GM18517 (cell line): ENCODE results near the gene MYBPC2.

Experiments used
- ATAC-seq: cut with Tn5 transposase; IDR thresholded peaks from one replicate; pipeline ENCODE4 v1.9.1; 2021; ENCODE audit warnings: mild to moderate bottlenecking, moderate library complexity; ENCODE audit not compliant: unreplicated experiment

MYBPC2 gene

DNA sequence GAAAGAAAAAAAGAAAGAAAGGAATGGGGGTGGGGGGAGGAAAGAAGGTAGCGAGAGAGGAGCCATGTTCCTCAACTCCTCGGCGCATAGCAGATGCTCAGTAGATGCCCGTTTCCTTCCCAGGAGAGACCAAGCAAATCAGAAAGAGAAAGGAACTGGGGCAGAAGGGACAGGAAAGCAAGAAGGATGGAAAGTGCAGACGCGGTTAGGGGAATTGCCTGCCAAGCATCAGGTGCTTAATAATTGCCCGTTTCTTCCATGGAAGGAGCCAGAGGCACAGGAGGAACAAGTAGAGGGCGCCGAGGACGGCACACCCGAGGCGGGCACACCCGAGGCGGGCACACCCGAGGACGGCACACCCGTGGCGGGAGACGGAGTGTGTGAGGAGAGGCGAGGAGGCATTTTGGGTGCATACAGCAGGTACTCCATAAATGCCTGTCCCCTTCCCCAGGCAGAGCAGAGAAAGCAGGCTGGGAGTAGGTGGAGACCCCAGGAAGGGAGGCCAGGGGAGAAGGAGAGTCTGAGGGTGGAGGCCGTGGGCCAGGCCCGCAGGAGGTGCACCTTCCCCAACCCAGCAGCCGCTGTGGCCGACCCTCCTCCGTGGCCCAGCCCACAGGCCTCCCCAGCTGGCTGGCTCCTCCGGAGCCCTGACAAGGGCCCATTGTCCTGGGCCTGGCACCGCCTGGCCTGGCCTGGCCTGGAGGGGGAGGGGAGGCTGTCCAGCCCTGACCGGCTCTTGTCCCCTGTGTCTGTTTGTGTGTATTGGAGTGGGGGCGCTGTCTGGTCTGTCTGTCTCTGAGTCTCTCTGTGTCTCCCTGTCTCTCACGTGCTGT, 63.7 kb downstream of the MYBPC2 start:
- no peak for ATAC-seq

- ATAC-seq, result no peak
Observed at GRCh38 chr19:50497022-50497405, 64.3 kb downstream of the MYBPC2 start.

DNA sequence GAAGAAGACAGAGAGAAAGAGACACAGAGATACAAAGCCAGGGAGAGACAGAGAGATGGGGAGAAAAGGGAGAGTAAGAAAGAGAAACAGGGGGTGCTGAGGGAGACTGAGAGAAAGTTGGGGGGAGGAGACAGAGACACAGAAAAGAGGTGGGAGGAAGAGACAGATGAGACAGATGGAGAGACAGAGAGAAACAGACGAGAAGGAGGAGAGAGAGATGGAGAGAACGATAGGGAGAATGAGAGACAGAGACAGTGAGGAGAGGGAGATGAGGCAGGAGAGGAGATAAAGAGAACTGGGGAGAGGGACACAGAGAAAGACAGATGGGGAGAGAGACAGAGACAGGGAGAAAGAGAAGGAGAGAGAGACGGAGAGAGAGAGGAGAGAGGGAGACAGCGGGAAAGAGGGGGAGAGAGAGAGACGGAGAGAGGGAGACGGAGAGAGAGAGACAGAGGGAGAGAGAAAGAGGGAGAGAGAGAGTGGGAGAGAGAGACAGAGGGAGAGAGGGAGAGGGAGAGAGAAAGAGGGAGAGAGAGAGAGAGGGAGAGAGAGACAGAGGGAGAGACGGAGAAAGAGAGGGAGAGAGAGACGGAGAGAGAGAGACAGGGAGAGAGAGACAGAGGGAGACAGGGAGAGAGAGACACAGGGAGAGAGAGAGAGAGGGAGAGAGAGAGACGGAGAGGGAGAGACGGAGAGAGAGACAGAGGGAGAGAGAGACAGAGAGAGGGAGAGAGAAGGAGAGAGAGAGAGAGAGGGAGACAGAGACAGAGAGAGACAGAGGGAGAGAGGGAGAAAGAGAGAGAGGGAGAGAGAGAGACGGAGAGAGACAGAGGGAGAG, 65.7 kb downstream of the MYBPC2 start:
- no peak for ATAC-seq

GRCh38 chr19:50500060-50500752, 67.5 kb downstream of the MYBPC2 start:
- no peak for ATAC-seq

DNA sequence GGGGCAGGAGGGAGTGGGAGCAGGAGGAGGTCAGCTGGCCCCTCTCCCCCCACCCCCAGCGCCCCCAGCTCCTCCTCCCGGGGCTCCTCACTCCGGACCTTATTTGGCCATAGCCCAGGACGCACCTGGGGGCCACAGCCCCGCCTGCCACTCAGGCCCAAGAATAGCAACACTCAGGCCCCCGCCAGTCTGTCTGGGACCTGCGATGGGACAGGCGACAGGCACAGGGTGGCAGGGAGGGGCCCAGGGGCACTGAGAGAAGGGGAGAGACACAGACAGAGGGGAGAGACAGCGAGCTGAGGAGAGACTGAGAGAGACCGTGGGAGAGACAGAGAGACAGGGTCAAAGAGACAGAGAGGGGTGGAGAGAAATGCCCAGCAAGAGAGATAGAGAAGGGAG, 68.1 kb downstream of the MYBPC2 start:
- no peak for ATAC-seq

DNA sequence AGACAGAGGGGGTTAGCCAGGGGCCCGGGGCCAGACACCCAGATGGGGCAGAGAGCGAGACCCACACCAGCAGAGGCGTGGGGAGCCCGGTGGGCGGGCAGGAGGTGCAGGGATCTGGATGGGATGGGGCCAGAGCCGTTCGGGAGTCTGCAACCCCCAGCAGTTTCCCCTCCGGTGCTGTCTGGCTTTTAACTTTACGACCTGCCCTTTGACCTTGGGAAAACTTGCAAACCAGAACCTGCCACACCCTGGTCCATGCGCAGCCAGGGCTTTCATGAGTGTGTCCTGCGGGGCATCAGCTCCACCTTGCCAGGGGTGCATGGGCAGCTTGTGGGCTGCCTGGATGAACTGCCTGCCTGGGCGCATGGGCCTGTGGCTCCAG, 68.5 kb downstream of the MYBPC2 start:
- no peak for ATAC-seq

- ATAC-seq, result no peak
Observed at GRCh38 chr19:50501568-50502475, 69.1 kb downstream of the MYBPC2 start.

DNA sequence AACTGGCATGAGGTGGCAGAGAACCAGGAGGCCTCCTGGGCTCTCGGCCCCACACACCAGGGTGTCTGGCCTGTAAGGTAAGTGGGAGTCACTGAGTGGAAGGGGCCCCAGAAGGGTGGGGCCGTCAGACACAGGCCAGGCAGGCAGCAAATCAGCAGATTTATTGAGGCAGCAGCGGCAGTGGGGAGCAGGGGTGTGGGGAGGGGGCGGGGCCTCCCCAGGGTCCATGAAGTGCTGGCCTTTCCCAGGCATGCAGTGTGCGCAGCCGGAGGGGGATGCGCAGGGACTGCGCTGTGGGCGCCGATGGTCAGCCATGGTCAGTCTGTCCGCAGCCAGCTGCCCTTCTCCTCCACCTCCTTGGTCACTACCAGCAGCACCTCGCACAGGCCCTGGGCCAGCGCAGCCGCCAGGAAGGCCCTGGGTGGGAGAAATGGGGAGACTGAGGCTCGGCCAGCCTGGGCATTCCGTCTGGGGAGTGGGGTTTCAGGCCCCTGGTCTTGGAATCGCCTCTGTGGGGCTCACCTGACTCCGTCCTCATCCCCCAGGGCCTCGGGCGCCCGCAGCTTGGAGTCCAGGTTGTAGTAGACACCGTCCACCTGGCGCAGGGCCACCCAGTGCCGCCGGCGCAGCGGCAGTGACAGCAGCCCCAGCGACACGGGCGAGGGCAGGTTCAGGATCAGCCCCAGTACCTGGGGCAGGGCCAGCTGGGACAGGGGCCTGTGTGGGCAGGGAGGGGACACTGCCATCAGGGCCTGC, 73.3 kb downstream of the MYBPC2 start:
- ATAC-seq, result no peak

DNA sequence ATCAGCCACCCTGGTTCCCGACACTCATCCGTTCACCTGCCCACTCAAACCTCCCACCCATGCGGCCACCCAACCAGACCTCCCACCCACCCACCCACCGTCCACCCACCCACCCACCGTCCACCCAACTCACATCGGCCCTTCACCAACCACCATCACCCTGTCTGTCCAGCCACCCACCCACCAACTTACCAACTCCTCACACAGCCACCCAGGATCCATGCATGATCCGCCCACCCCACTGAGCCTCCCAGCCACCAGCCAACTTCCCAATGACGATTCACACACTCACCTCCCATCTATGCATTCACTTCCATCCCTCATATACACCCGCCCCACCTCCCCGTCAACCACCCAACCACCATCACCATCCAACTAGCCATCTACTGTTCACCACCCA, 74.0 kb downstream of the MYBPC2 start:
- ATAC-seq, result no peak

- ATAC-seq, result no peak
Observed at GRCh38 chr19:50507376-50507775, 74.7 kb downstream of the MYBPC2 start.

DNA sequence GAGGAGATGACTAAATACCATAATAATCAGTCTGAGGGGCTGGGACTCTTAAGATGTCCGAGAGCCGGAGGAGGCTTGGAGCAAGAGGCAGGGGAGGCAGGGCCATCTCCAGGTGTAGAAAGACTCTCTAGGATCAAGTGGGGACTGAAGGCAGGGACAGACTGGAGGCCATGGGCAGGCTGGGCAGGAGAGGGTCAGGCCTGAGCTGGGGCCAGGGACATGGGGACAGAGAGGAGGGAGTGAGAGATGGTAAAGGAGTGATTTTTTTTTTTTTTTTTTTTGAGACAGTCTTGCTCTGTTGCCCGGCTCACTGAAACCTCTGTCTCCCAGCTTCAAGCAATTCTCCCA, 76.1 kb downstream of the MYBPC2 start:
- no peak for ATAC-seq

GRCh38 chr19:50509366-50509765, 76.7 kb downstream of the MYBPC2 start:
- no peak for ATAC-seq

DNA sequence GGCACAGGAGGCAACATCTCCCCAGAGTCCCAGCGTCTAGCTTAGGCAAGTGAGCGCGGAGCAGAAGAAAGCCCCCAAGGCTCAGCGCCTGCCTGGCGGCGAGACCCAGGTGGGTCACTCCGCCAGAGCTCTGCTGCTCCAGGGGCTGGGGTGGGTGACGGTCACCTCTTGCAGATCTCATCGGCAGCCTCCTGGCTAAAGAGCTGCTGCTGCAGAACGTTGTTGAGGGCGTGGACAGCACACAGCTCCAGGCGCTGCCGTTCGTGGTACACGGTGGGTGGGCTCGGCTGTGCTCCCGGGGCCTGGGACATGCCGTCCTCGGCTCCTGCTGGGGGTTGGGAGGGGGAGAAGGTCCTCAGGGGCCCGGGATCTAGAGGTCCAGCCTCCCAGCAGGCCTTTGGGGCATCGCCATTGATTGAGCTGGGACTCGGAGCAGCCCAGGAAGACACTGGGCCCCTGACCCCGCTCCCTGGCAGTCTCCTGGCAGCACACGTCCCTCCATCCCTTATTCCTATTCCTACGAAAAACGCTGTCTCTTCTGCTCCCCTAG, 77.5 kb downstream of the MYBPC2 start:
- ATAC-seq, result no peak

DNA sequence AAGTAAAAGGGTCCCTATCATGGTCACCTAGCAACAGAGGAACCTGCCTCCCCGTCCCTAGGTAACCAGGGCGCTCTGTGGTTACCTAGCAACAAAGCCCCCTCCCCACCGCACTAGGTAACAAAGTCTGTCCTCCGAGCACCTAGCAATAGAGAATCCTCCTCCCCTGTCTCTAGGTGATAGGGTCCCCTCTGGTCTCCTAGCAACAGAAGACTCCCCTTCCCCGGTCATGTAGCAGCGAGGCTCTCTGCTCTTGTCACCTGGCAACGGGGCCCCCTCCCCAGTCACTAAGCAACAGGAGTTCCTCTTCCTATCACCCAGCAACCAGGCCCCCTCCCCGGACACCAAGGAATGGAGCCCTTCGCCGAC, 78.0 kb downstream of the MYBPC2 start:
- no peak for ATAC-seq

GRCh38 chr19:50511069-50511822, 78.6 kb downstream of the MYBPC2 start, which contains the start of gene JOSD2:
Gene JOSD2 (minus strand): TSS chr19:50511191. CDS start chr19:50510431, 760 bp downstream.
- ATAC-seq, result peak; percentile 83

DNA sequence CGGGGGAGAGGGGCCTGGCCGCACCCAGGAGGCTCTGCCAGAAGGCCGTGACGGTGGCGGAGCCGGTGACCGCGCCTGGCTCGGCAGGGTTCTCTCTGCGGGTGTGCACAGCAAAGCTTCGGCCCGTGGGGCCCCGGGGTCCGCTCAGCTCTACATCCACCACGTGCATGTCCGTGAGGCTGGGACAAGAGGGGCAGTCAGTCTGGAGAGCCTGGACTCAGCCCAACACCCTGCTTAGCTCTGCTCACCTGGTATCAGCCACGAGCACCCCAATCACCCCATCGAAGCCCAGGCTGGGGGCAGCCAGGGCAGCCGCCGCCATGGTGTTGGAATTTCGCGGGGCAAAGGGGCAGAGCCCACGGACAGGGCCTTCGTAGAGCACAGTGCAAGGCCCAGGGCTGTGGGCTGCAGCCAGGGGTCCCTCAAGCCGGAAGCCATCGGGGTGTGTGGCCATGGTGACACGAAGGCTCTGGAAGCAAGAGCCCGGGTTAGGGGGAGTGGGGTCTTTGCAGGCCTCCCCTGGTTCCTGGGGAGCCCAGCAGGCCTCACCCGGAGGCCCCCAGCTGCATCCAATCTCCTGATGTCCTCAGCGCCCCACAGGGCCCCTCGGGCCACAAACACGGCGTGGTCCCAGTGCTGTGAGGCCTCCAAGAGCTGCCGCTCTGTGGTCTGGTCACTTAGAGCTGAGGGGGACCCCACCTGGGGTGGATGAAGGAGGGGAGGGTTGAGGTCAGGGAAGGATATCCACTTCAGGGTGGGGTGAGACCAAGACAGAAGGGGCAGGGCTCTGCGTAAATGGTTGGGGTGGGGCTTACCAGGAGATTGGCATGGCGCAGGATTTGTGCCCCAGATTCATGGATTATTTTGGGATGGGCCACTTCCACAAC, 79.7 kb downstream of the MYBPC2 start:
- ATAC-seq, result no peak

GRCh38 chr19:50512999-50513745, 80.5 kb downstream of the MYBPC2 start:
- no peak for ATAC-seq
